Measurements from ENCODE around the gene LACTBL1. TPM values are rescaled to one million over a fixed set of nuclear protein-coding genes. Genes with fewer than 3 reads are reported as not detected.
"Not testable (repeated sequence)": the region's sequence is repeated elsewhere in the genome, so short reads cannot be mapped to it uniquely, and the experiment has no call there.

LACTBL1 gene
- total RNA-seq: not detected in 2 replicates

DNA sequence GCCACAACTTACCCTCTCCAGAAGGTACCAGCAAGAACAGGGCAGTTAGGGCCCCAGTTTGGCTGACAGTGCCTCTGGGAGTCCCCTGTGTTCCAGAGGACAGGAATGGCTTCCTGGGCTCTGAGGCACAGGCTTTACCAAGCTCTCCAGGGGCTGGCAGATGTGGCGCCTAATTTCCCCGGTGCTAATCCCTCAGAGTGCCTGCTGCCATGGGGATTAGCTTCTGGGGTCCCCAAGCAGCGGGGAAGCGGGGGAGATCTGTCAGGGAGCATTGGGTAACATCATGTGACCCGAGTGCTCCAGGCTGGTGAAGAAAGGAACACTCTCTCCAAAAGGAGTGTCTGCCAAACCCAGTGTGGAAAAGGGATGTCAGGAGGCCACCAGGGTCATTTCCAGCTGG is at the start of gene LACTBL1:
Gene LACTBL1, minus strand, starts transcription at position 107 of the 400 bp plus-strand sequence. CDS start 550 bp downstream, outside the sequence.
- Mint-ChIP-seq H3K27ac (no peak within 1 kb of the TSS), H3K4me3 (no peak within 1 kb of the TSS), H3K9me3 (no peaks in the 10 kb centered on the region), H3K36me3 (ENCODE audit: low read depth) (no peaks in the 10 kb centered on the region), H3K27me3 (ENCODE audit: insufficient read depth) (peaks cover 39% of the 10 kb centered on the region), H3K4me1 (ENCODE audit: low read depth) (no peaks in the 10 kb centered on the region)
- no peak for DNase-seq (ENCODE audit: low spot score)
- intact Hi-C loops (cut with micrococcal nuclease): loop anchor here (10.0 kb wide), 1 partner anchor 432 kb away; no protein-coding TSS in a partner anchor

DNA sequence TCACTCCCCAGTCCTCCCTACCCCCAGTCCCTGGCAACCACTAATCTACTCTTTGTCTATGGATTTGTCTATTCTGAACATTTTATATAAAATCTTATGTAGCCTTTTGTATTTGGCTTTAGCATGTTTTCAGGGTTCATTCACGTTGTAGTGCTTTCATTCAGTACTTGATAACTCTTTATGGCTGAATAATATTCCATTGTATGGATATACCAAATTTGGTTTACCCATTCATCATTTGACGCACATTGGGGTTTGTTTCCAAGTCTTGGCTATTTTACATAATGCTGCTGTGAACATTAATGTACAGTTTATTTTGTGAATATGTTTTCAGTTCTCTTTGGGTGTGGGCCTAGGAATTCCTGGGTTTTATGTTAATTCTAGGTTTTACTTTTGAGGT is 49.2 kb upstream of the LACTBL1 start:
- H3K36me3 Mint-ChIP-seq (ENCODE audit: low read depth): peaks cover 13% of the 10 kb centered on the region
- peaks cover 10% of the 10 kb centered on the region for H3K9me3 Mint-ChIP-seq
- peaks cover 49% of the 10 kb centered on the region for H3K4me1 Mint-ChIP-seq (ENCODE audit: low read depth)
- H3K27ac Mint-ChIP-seq: no peak overlapping the region
- intact Hi-C loops (cut with micrococcal nuclease): no loop called here
- no peak for DNase-seq (ENCODE audit: low spot score)
- no peak overlapping the region for H3K4me3 Mint-ChIP-seq
- H3K27me3 Mint-ChIP-seq (ENCODE audit: insufficient read depth): peaks cover 3% of the 10 kb centered on the region

DNA sequence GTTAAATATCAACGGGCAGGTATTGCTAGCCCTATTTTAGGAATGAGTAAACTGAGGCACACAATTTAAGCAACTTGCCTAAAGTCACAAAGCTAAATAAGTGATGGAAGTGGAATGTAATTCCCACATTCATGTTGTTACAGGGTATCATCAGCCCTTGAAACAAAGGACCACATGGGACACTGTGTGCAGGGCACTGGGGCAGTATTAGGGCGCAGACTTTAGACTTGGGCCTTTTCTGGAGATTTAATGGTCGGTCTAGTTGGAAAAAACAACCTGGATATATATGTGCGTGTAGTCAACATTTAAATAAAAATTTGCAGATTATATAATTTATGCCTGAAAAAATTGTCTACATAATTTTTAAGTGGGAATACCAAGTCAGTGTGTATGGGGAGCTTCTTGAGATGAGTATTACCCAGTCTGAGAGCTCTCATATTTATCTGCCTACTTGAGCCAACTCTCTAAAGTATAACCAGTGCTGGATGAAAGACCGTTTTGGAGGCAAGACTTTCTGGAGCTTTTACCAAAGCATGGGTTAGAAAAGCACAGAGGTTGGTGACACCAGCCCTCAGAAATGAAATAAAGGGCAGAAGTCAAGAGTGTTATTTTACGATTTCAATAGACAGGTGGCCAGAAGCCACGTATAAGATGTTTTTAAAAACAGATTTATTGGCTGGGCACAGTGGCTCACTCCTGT is 48.2 kb upstream of the LACTBL1 start:
- peak overlapping the region; percentile 91 for H3K27ac Mint-ChIP-seq
- peaks cover 10% of the 10 kb centered on the region for H3K9me3 Mint-ChIP-seq
- intact Hi-C loops (cut with micrococcal nuclease): no loop called here
- peaks cover 43% of the 10 kb centered on the region for H3K4me1 Mint-ChIP-seq (ENCODE audit: low read depth)
- H3K4me3 Mint-ChIP-seq: peak overlapping the region; percentile 96
- peaks cover 7% of the 10 kb centered on the region for H3K27me3 Mint-ChIP-seq (ENCODE audit: insufficient read depth)
- DNase-seq (ENCODE audit: low spot score): no peak
- peaks cover 13% of the 10 kb centered on the region for H3K36me3 Mint-ChIP-seq (ENCODE audit: low read depth)

GRCh38 chr1:23019863-23020625 is 47.4 kb upstream of the LACTBL1 start:
- H3K9me3 Mint-ChIP-seq: peaks cover 10% of the 10 kb centered on the region
- H3K4me1 Mint-ChIP-seq (ENCODE audit: low read depth): peaks cover 43% of the 10 kb centered on the region
- intact Hi-C loops (cut with micrococcal nuclease): loop anchor here (2.0 kb wide), 1 partner anchor 83 kb away; no protein-coding TSS in a partner anchor
- H3K27me3 Mint-ChIP-seq (ENCODE audit: insufficient read depth): peaks cover 12% of the 10 kb centered on the region
- DNase-seq (ENCODE audit: low spot score): peak; percentile 6
- peak overlapping the region; percentile 91 for H3K27ac Mint-ChIP-seq
- peak overlapping the region; percentile 96 for H3K4me3 Mint-ChIP-seq
- H3K36me3 Mint-ChIP-seq (ENCODE audit: low read depth): peaks cover 13% of the 10 kb centered on the region

- intact Hi-C loops (cut with micrococcal nuclease): loop anchor here (2.0 kb wide), 1 partner anchor 84 kb away; no protein-coding TSS in a partner anchor
- H3K9me3 Mint-ChIP-seq: peaks cover 10% of the 10 kb centered on the region
- peak within 1 kb of the TSS; percentile 91 for H3K27ac Mint-ChIP-seq
- peak; percentile 89 for DNase-seq (ENCODE audit: low spot score)
- peaks cover 12% of the 10 kb centered on the region for H3K27me3 Mint-ChIP-seq (ENCODE audit: insufficient read depth)
- H3K4me3 Mint-ChIP-seq: peak within 1 kb of the TSS; percentile 96
- H3K4me1 Mint-ChIP-seq (ENCODE audit: low read depth): peaks cover 37% of the 10 kb centered on the region
- peaks cover 13% of the 10 kb centered on the region for H3K36me3 Mint-ChIP-seq (ENCODE audit: low read depth)
Measured at GRCh38 chr1:23019094-23019862, 46.6 kb upstream of the LACTBL1 start, which contains the start of gene KDM1A. Gene KDM1A (plus strand): TSS chr1:23019468. CDS start chr1:23019597, 129 bp downstream.

- intact Hi-C loops (cut with micrococcal nuclease): loop anchor here (2.0 kb wide), 1 partner anchor 84 kb away; no protein-coding TSS in a partner anchor
- peak overlapping the region; percentile 94 for H3K4me3 Mint-ChIP-seq
- peaks cover 37% of the 10 kb centered on the region for H3K4me1 Mint-ChIP-seq (ENCODE audit: low read depth)
- H3K27me3 Mint-ChIP-seq (ENCODE audit: insufficient read depth): peaks cover 12% of the 10 kb centered on the region
- H3K27ac Mint-ChIP-seq: peak overlapping the region; percentile 85
- H3K9me3 Mint-ChIP-seq: peaks cover 10% of the 10 kb centered on the region
- DNase-seq (ENCODE audit: low spot score): no peak
- H3K36me3 Mint-ChIP-seq (ENCODE audit: low read depth): peaks cover 13% of the 10 kb centered on the region
Measured at GRCh38 chr1:23018661-23019093, 46.0 kb upstream of the LACTBL1 start.

GRCh38 chr1:23013657-23014056 is 41.0 kb upstream of the LACTBL1 start:
- H3K27me3 Mint-ChIP-seq (ENCODE audit: insufficient read depth): peaks cover 17% of the 10 kb centered on the region
- peaks cover 7% of the 10 kb centered on the region for H3K4me1 Mint-ChIP-seq (ENCODE audit: low read depth)
- no peaks in the 10 kb centered on the region for H3K36me3 Mint-ChIP-seq (ENCODE audit: low read depth)
- no peak overlapping the region for H3K27ac Mint-ChIP-seq
- H3K9me3 Mint-ChIP-seq: no peaks in the 10 kb centered on the region
- no peak overlapping the region for H3K4me3 Mint-ChIP-seq
- no peak for DNase-seq (ENCODE audit: low spot score)
- intact Hi-C loops (cut with micrococcal nuclease): no loop called here

GRCh38 chr1:23010025-23010424 is 37.4 kb upstream of the LACTBL1 start:
- H3K9me3 Mint-ChIP-seq; H3K27me3 Mint-ChIP-seq (ENCODE audit: insufficient read depth); H3K36me3 Mint-ChIP-seq (ENCODE audit: low read depth); intact Hi-C loops (cut with micrococcal nuclease); H3K4me3 Mint-ChIP-seq; H3K4me1 Mint-ChIP-seq (ENCODE audit: low read depth); DNase-seq (ENCODE audit: low spot score); H3K27ac Mint-ChIP-seq: not testable (repeated sequence)

DNA sequence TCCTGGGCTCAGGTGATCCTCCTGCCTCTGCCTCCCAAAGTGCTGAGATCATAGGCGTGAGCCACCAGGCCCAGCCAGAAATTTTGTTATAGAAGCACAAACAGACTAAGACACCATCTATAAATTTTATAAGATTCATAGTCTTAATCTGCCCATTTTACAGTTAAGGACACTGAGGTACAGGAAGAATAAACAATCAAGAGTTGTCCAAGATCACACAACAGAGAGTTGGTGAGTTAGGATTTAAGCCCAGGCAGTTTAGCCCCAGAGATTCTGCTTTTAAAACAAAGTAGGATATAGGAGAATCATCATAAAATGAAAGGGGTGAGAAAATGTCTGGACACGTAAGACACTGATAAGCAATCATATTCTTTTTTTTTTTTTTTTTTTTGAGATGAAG is 36.2 kb upstream of the LACTBL1 start:
- no peak overlapping the region for H3K4me3 Mint-ChIP-seq
- H3K9me3 Mint-ChIP-seq: no peaks in the 10 kb centered on the region
- H3K27ac Mint-ChIP-seq: no peak overlapping the region
- no peak for DNase-seq (ENCODE audit: low spot score)
- H3K4me1 Mint-ChIP-seq (ENCODE audit: low read depth): no peaks in the 10 kb centered on the region
- intact Hi-C loops (cut with micrococcal nuclease): no loop called here
- peaks cover 7% of the 10 kb centered on the region for H3K27me3 Mint-ChIP-seq (ENCODE audit: insufficient read depth)
- no peaks in the 10 kb centered on the region for H3K36me3 Mint-ChIP-seq (ENCODE audit: low read depth)

GRCh38 chr1:23007106-23007505 is 34.4 kb upstream of the LACTBL1 start:
- no peaks in the 10 kb centered on the region for H3K9me3 Mint-ChIP-seq

DNA sequence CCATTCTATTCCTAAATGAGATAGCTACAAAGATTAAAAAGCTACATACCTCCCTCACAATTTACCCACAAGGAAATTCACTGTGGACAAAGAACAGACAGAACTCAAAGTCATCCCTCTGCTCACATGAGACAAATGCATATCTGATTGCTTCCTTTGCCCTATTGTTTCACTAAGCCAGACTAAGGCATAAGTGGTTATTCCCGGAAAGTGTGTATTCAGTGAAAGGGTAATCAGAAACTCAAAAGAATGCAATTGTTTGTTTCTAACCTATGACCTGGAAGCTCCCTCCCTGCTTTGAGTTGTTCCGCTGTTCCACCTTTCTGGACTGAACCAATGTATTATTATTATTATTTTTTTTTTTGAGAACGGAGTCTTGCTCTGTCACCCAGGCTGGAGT is 32.1 kb upstream of the LACTBL1 start:
- H3K4me3 Mint-ChIP-seq; H3K27ac Mint-ChIP-seq; intact Hi-C loops (cut with micrococcal nuclease); H3K9me3 Mint-ChIP-seq; H3K27me3 Mint-ChIP-seq (ENCODE audit: insufficient read depth); H3K4me1 Mint-ChIP-seq (ENCODE audit: low read depth); DNase-seq (ENCODE audit: low spot score); H3K36me3 Mint-ChIP-seq (ENCODE audit: low read depth): not testable (repeated sequence)

More at GRCh38 chr1:23007106-23007505, 34.4 kb upstream of the LACTBL1 start:
- DNase-seq (ENCODE audit: low spot score): no peak
- Mint-ChIP-seq H3K4me3 (no peak overlapping the region), H3K36me3 (ENCODE audit: low read depth) (no peaks in the 10 kb centered on the region), H3K27ac (no peak overlapping the region), H3K27me3 (ENCODE audit: insufficient read depth) (peaks cover 7% of the 10 kb centered on the region), H3K4me1 (ENCODE audit: low read depth) (no peaks in the 10 kb centered on the region)
- intact Hi-C loops (cut with micrococcal nuclease): no loop called here

DNA sequence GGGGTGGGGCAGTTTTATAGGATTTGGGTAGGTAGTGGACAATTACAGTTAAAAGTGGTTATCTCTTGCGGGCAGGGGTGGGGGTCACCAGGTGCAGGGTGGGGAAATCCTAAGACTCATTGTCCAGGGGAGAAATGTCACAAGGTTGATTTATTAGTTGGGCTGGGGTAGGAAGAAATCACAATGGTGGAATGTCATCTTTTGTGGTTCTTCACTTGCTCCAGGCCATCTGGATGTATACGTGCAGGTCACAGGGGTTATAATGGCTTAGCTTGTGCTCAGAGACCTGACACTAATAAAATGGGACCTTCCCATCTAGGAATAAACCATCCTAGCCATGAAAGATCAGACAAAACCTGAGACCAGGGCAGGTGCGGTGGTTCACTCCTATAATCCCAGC is 31.4 kb upstream of the LACTBL1 start:
- no peak overlapping the region for H3K27ac Mint-ChIP-seq
- no peaks in the 10 kb centered on the region for H3K36me3 Mint-ChIP-seq (ENCODE audit: low read depth)
- intact Hi-C loops (cut with micrococcal nuclease): no loop called here
- no peak for DNase-seq (ENCODE audit: low spot score)
- no peaks in the 10 kb centered on the region for H3K9me3 Mint-ChIP-seq
- peaks cover 2% of the 10 kb centered on the region for H3K27me3 Mint-ChIP-seq (ENCODE audit: insufficient read depth)
- no peaks in the 10 kb centered on the region for H3K4me1 Mint-ChIP-seq (ENCODE audit: low read depth)
- H3K4me3 Mint-ChIP-seq: no peak overlapping the region

All from activated T-helper 1 cell treated with anti-CD3 and anti-CD28 coated beads, Interleukin-12 subunit alpha, Interleukin-12 subunit beta, Interleukin-2, Interleukin-4 antibody, amounts not matched to agents 30 ng/mL and 10 ng/mL and 1 ng/mL, durations not matched to agents 14 hours and 24 hours and 36 hours (primary cell).